Keratinocyte (primary cell): ENCODE results near the gene NCKAP5. TPM values are rescaled to one million over a fixed set of nuclear protein-coding genes. Genes with fewer than 3 reads are reported as not detected.
A peak's percentile ranks its signal among the peaks of the same experiment; 100 is the strongest.

ENCODE experiments used
- DNase-seq: peaks from one replicate; pipeline ENCODE4 v3.0.0-alpha.2; 2011; ENCODE audit warnings: low read depth, missing footprints, low spot score
- FAIRE-seq: peaks from 2 replicates; lab custom pipeline; 2011; peaks lifted over from hg19 to GRCh38; lab: Jason Lieb, UNC
- H2AFZ ChIP-seq: 2 replicates; pipeline ENCODE4 v1.6.0; 2012; ENCODE audit warnings: low read length, control low read depth, inconsistent platforms; ENCODE audit not compliant: control insufficient read depth
- H3K27ac ChIP-seq: 2 replicates; pipeline ENCODE4 v1.5.1; 2011; ENCODE audit warnings: low read length; ENCODE audit not compliant: control insufficient read depth, insufficient read depth
- H3K27me3 ChIP-seq: 3 replicates; pipeline ENCODE4 v1.6.0; 2011; ENCODE audit warnings: low read length; ENCODE audit not compliant: control insufficient read depth, insufficient read depth; ENCODE audit errors: extremely low read depth
- H3K36me3 ChIP-seq, 2 experiments: 2 replicates in 1 of 2; 3 replicates in 1 of 2; pipeline ENCODE4 v1.5.1; 2011; ENCODE audit warnings: low read length in 2 of 2, mild to moderate bottlenecking in 1 of 2; ENCODE audit not compliant: control insufficient read depth in 2 of 2, insufficient read depth in 2 of 2; ENCODE audit errors: extremely low read depth in 1 of 2
- H3K4me1 ChIP-seq: 3 replicates; pipeline ENCODE4 v1.5.1; 2011; ENCODE audit warnings: low read length; ENCODE audit not compliant: control insufficient read depth, insufficient read depth; ENCODE audit errors: extremely low read depth
- H3K4me2 ChIP-seq: 3 replicates; pipeline ENCODE4 v1.6.0; 2011; ENCODE audit warnings: low read depth, low read length; ENCODE audit not compliant: control insufficient read depth, insufficient read depth; ENCODE audit errors: extremely low read depth
- H3K4me3 ChIP-seq, 3 experiments: fragments of 200-600 bp in 1 of 3; sonication (generic) in 1 of 3; 2 replicates in 2 of 3; 3 replicates in 1 of 3; pipeline ENCODE4 v1.5.1; 2011 to 2016; ENCODE audit warnings: low read length in 3 of 3, mild to moderate bottlenecking in 3 of 3, control low read depth in 2 of 3, inconsistent platforms in 1 of 3, low read depth in 1 of 3, mixed read lengths in 1 of 3, mixed run types in 1 of 3, moderate library complexity in 1 of 3; ENCODE audit not compliant: control insufficient read depth in 2 of 3, insufficient read depth in 2 of 3; ENCODE audit errors: extremely low read depth in 1 of 3
- H3K79me2 ChIP-seq: 2 replicates; pipeline ENCODE4 v1.6.0; 2012; ENCODE audit warnings: low read length; ENCODE audit not compliant: control insufficient read depth, insufficient read depth
- H3K9ac ChIP-seq: 3 replicates; pipeline ENCODE4 v1.6.0; 2011; ENCODE audit warnings: low read length; ENCODE audit not compliant: control insufficient read depth, insufficient read depth; ENCODE audit errors: extremely low read depth
- H3K9me1 ChIP-seq: 3 replicates; pipeline ENCODE4 v1.6.0; 2011; ENCODE audit warnings: low read length; ENCODE audit not compliant: control insufficient read depth, insufficient read depth; ENCODE audit errors: extremely low read depth
- H3K9me3 ChIP-seq: 2 replicates; pipeline ENCODE4 v1.5.1; 2012; ENCODE audit warnings: low read depth, low read length; ENCODE audit not compliant: control insufficient read depth
- H4K20me1 ChIP-seq: 3 replicates; pipeline ENCODE4 v1.6.0; 2011; ENCODE audit warnings: low read length; ENCODE audit not compliant: control insufficient read depth, insufficient read depth; ENCODE audit errors: extremely low read depth
- CTCF ChIP-seq, 3 experiments: IDR thresholded peaks in 1 of 3; conservative IDR thresholded peaks in 1 of 3; optimal IDR thresholded peaks in 1 of 3; 2 replicates in 2 of 3; 3 replicates in 1 of 3; pipeline versions ENCODE3 to v1.5.1; 2011; ENCODE audit warnings: low read length in 3 of 3, mild to moderate bottlenecking in 3 of 3, moderate library complexity in 2 of 3, control low read depth in 1 of 3, inconsistent platforms in 1 of 3; ENCODE audit not compliant: insufficient read depth in 2 of 3; ENCODE audit errors: extremely low read depth in 1 of 3
- EZH2 ChIP-seq: IDR thresholded peaks from one replicate; pipeline ENCODE4 v1.6.1; 2012; ENCODE audit warnings: inconsistent platforms, mild to moderate bottlenecking, low read length, moderate library complexity
- dilution Hi-C: fragments of 300-500 bp; cut with MboI; formaldehyde crosslinking; loops from one replicate; pipeline ENCODE4 v1.7.0; 2020; ENCODE audit warnings: low sequenced_read_pairs; ENCODE audit not compliant: extremely low pct_ligation_motif_present
- polyA plus RNA-seq, 5 experiments: library from polyadenylated mRNA; depleted of rRNA in 3 of 5; stranded (reverse) in 3 of 5; stranded (forward) in 1 of 5; unstranded in 1 of 5; fragments of >200 nt; gene quantifications; 1 replicate in 1 of 5; 2 replicates in 3 of 5; 3 replicates in 1 of 5; pipeline versions ENCODE4 v1.2.1 to v1.2.3, GENCODE V29; 2011 to 2012; ENCODE audit warnings: missing spikeins in 2 of 5, low read depth in 1 of 5, low replicate concordance in 1 of 5

NCKAP5 gene
- polyA plus RNA-seq, 1 donor (not counting 4 experiments of a cell fraction or from before 2014, with no cell fraction given): 3.6 TPM

- peak; percentile 41 for DNase-seq
- H3K27me3 ChIP-seq: no peaks in the 10 kb centered on the region
- H3K4me1 ChIP-seq: peaks cover 47% of the 10 kb centered on the region
- TF ChIP-seq EZH2 (no peak), CTCF (optimal IDR thresholded peaks at IDR 0.05 in 1 of 3, IDR thresholded peaks at IDR 0.05 in 1 of 3, conservative IDR thresholded peaks at IDR 0.05 in 1 of 3; ENCODE audit: extremely low read depth in 1 of 3, insufficient read depth in 2 of 3, low read length in 3 of 3) (no peak)
- peak; percentile 76 for FAIRE-seq
- H3K79me2 ChIP-seq: no peaks in the 10 kb centered on the region
- H3K4me2 ChIP-seq: no peak overlapping the region
- H3K9me1 ChIP-seq: no peaks in the 10 kb centered on the region
- no peaks in the 10 kb centered on the region for H4K20me1 ChIP-seq
- no peak overlapping the region for H3K27ac ChIP-seq
- H3K4me3 ChIP-seq: no peak overlapping the region
- dilution Hi-C loops: no loop called here
- H2AFZ ChIP-seq: no peak overlapping the region
- H3K9ac ChIP-seq: no peak overlapping the region
- no peaks in the 10 kb centered on the region for H3K36me3 ChIP-seq
- no peaks in the 10 kb centered on the region for H3K9me3 ChIP-seq
Observed at GRCh38 chr2:133380991-133381390, 187.3 kb downstream of the NCKAP5 start.

DNA sequence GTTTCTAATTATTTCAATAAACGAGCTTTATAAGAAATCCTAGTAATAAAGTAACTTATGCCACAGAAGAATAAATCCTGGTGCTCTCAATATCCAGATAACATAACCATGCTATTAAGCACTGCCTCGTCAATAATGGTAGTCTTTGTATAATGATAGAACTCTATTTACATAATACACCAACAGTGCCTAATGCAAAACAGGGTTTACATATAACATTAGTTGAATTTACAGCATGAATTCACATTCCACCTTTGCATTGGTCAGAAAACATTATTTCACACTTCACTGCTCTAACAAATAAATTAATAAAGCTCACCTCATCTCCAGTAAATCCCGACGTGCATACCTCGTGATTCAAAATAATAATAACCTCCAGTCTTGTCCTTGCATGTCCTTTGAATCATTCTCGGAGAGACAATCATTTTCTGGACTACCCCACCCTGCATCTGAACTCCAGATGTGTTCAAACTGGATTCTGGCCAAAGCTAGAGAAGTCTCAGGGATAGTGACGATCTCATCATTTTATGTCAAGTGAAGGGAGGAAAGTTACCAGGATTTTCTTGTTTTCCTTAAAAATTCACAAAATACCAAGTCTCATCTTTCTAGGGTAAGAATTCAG, 189.2 kb downstream of the NCKAP5 start:
- H3K4me1 ChIP-seq: peaks cover 47% of the 10 kb centered on the region
- H3K9me3 ChIP-seq: no peaks in the 10 kb centered on the region
- TF ChIP-seq EZH2 (no peak), CTCF (optimal IDR thresholded peaks at IDR 0.05 in 1 of 3, IDR thresholded peaks at IDR 0.05 in 1 of 3, conservative IDR thresholded peaks at IDR 0.05 in 1 of 3; ENCODE audit: extremely low read depth in 1 of 3, insufficient read depth in 2 of 3, low read length in 3 of 3) (no peak)
- dilution Hi-C loops: no loop called here
- no peak overlapping the region for H2AFZ ChIP-seq
- FAIRE-seq: peak; percentile 73
- peak overlapping the region; percentile 47 for H3K4me2 ChIP-seq
- H4K20me1 ChIP-seq: no peaks in the 10 kb centered on the region
- peak; percentile 79 for DNase-seq
- H3K27me3 ChIP-seq: no peaks in the 10 kb centered on the region
- H3K9ac ChIP-seq: peak overlapping the region; percentile 13
- no peaks in the 10 kb centered on the region for H3K79me2 ChIP-seq
- H3K36me3 ChIP-seq: no peaks in the 10 kb centered on the region
- H3K9me1 ChIP-seq: no peaks in the 10 kb centered on the region
- no peak overlapping the region for H3K4me3 ChIP-seq
- peak overlapping the region; percentile 48 for H3K27ac ChIP-seq
